HG03565 (cell line): ENCODE measurements around the gene TANGO2.
A peak's percentile ranks its signal among the peaks of the same experiment; 100 is the strongest.

Source experiments
- ATAC-seq: cut with Tn5 transposase; IDR thresholded peaks from one replicate; pipeline ENCODE4 v1.9.1; 2021; ENCODE audit warnings: mild to moderate bottlenecking, moderate library complexity; ENCODE audit not compliant: unreplicated experiment

Gene TANGO2

DNA sequence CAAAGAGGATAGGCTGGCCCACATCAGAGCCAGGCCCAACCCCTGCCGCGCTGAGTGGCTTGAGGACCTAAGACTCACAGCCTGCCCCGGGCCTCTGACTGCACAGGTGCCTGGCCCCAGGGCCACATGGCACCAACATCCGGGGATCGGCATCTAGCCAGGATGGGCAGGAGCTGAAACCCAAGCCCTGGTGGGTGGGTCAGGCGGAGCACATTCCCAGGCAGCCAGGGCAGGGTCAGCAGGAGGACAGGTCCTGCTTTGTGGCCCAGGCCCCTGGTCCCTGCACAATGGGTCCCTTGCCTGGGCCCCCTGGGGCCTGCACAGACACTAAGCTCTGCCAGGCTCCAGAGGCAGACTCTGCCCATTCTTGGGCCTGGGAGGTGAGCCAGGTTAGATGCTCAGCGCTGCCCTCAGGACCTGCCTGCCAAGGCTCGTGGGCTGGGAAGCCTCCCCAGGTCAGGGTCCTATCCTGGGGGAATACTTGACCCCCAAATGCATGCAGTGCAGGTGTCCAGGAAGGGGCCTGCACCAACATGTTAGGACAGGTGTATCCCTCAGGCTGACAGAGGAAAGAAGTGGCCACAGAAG, 37.8 kb upstream of the TANGO2 start:
- no peak for ATAC-seq

DNA sequence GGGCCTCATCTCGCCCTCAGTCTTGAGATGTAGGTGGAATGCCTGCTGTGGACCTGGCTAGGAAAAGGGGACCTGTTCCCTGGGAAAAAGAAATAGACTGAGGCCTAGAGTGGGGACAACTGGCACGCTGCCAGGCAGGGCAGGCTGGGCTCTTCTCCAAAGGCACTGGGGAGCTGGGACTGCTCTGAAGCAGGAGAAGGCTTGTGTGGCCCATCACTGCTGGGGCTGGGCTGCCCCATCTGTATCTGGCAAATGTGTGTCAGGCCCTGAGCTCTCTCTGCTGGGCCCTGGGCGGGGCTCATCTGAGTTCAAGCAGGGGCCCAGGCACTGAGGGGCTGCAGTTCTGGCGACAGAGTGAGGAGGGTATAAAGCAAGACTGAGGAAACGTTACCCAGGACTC, 37.2 kb upstream of the TANGO2 start:
- ATAC-seq, result no peak

DNA sequence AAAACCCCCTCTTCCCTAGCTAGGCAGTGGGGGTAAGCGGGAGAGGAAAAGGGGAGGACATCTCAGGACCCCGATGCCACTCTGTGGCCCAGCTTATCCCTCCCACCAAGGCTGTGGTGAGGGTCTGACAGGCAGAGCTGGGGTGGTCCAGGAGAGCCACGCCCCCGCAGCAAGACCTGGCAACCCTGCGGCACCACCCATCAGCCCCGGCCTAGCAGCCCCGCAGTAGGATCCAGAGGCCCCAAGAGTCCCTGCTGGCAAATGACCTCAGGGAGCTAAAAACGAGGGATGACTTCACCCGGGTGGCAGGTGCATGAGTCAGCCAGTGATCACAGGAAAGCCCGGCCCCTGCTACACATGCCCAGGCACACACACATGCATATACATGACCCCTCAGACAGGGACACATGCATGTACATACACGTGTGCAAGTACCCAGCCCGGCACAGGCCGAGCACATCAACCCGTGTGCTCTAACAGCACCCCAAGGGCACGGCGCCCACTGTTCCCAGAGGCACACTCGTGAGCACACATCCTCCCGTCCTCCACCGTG, 36.6 kb upstream of the TANGO2 start:
- ATAC-seq, result no peak

DNA sequence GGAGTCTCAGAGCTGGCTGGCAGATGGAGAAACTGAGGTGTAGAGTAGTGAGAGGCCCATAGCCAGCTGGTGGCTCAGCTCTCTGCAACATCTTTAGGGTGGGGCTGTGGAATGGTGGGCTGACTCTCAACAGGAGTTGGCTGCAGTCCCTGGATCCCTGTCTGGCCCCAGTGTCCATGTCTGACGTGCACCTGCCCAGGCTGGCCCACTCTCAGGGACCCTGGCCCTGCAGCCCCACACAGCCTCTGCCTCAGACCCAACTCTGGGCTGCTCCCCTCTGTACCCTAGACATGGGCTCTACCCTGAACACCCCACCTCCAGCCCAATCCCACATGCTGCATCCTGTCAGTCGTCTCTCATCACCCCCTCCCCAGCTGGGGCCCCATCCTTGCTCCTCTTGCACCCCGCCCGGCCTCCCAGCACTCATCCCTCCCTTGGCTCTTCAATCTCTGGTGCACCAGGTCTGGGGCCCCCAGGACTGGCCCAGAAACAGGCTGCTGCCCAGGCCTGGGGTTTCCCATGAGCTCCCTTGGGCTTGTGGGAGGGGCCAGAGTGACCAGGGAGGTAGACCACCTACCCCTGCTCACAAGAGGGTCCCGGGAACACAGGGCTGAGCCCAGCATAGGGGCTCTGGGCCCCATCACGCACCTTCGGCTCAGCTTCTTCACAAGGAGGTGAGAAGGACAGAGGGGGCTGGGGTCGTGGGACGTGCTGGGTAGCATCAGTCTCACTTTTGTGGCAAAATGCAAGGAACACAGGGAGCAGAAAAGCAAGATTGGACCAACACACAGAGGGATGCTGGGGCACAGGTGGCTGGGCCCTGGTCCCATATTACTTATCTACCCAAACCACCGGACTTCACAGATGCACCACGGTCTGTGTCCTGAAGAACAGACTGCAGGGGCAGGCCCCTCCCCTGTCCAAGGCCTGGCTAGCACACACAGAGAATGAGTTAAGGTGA, 35.8 kb upstream of the TANGO2 start:
- ATAC-seq, result no peak

DNA sequence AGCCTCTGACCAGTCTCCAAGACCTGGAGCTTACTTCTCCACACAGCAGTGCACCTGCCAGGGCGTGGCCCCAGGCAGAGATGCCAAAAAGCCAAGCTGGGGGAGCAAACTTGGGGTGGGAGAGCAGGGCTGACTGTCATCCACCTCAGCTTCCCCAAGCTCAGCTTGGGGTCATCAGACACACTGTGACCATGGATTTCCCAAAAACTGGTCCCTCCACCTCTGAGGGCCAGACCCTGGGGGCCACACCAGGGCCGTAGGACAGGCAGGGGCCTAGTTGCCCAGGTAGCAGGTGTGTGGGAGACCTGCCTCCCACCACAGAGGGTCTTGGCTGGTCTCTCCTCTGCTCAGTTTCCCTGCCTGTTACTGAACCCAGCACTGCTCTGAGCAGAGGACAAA, 34.9 kb upstream of the TANGO2 start:
- no peak for ATAC-seq

DNA sequence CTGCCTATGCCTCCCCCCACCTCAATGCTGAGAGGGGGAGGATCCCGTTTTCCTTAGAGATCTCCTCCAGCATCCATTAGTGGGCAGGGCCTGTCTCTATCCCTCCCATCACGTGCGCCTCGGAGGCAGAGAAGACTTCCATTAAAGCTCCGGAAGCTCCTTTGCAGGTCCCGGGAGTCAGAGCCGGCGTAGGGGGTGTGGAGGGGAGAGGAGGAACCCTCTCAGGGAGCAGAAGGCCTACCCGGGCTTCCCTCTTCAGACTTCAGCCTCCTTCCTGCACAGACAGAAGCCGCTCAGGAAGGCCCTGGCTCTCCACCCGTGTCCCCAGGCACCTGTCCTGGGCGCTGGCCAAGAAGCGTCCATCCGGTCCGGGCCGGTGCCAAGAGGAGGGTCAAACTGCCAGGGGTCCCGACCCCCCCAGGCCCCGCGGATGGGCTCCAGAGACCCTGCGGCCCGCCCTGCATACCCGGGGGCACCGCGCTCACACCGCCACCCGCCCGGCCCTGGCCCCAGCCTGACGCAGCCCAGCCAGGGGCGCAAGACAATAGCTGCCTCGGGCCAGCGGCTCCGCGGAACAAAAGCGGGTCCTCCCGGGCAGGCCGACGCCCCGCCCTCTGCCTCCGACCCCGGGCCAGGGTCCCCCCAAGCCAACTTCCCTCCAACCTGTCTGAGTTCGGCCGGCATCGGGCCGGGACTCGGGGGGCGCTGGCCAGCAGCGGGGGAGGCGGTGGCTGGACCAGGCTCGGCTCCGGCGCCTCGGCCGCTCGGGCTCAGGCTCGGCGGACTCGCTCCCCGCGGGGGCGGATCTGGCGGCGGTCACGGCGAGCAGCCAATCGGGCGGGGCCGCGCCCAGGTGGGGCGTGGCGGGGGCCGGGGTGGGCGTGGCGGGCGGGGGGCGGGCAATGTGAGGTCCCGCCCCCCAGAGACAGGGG, 34.2 kb upstream of the TANGO2 start:
- ATAC-seq, result peak; percentile 44

DNA sequence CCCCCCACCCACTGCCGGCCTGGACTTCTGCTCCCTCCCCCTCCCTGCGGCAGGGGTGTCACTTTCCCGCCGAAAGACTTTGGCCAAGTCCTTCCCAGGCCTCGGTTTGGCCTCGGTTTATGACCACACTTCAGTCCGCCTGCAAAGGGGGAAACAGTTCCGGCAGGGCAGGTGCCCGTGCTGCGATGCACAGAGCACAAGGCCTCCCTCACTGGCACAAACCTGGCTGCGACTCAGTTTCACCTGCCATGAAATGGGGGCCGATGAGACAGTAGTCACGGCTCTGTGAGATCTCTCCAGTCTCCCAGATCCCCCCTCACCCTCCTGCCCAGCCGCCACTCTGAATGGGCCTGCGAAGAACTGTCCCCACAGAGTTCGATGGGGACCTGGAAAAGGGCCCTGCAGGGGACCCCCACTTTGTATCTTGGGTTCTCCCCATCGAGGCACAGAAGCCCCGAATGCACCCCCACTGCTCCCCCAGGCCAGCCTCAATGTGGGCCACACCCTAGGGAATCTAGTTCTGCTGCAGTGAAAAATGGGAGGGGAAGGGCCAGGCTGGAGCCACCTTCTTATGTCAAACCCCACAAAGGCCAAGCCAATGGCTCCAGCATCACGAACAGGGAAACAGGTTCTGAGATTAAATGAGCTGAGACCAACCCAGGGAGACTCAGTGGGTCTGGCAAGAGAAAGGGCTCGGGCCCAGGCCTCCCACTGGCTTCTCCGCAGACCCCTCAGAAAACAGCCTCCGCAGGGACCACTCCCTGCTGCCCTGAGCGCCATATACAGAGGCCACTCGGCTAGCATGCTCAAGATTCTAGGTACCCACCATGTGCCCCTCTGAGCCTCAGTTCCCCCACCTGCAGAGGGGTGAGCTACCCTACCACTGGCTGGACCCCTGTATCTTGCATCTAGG, 33.3 kb upstream of the TANGO2 start:
- no peak for ATAC-seq

DNA sequence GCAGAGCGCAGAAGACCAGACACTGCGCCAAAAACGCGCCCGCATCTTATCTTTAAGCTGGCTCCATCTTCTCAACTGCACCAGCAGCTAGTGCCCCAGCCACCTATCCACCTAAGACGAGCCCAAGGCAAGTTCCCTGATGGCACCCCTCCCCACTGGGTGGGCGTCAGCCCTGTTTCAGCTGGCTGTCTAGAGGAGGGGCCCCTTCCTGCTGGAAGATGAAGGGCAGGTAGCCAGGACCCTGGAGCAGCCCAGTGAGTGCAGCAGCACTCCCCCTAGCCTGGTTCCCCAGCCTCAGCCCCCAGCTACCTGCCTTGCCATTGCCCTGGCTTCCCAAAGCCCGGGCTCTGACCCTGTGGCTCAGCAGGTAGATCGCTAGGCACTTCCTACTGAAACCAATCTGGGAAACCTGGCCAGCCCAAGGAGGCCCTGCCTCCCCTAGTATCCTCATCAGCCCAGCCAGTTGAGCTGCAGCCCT, 32.5 kb upstream of the TANGO2 start:
- ATAC-seq, result no peak

DNA sequence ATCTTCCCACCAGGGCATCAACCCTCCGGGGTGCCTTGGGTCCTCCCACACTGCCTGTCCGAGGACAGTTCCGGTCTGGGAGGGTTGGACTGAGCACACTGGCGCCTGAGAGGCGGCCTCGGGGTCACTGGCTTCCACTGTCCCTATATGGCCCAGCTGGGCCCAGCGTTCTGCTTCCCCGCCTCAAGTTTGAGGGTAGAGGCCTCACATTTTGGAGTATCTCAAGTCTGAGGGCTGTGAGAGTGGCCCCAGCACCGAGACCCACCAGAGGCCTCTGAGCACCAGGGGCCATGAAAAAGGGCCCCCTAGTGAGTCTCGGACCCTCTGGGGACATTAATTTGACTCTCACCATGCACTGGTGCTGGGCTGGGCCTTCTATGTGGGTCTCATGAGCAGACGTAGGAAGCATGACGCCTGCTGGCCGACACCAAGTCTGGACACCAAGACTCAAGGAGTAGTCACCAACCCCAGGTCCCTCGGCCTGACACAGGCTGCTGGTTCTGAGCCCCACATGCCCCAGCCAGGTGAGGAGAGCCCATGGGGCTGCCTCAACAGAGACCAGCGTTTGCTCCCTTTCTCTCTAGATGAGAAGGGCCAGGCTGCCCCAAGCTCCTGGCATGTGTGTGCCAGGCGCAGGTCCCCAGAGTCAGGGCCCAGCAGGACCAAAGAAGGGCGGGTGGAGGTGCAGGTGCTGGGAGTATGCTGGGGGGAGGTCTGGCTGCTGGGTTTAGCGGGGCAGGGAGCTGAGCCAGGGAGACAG, 31.8 kb upstream of the TANGO2 start:
- ATAC-seq, result no peak

DNA sequence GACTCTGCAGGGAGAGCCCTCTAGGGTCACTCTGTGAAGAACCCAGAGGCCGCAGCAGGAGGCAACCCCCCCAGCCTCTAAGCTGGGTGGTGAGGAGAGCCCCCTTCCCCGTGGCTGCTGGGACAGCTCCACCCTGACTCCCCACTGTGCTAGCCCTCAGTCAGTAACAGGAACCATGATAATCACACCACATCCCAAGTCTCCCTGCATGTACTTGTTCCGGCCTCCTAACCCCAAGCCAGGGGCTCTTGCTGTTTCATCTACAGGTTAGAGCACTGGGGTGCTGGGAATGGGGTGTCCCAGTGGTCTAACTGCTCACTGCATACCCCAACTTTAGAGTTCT, 31.2 kb upstream of the TANGO2 start:
- no peak for ATAC-seq

DNA sequence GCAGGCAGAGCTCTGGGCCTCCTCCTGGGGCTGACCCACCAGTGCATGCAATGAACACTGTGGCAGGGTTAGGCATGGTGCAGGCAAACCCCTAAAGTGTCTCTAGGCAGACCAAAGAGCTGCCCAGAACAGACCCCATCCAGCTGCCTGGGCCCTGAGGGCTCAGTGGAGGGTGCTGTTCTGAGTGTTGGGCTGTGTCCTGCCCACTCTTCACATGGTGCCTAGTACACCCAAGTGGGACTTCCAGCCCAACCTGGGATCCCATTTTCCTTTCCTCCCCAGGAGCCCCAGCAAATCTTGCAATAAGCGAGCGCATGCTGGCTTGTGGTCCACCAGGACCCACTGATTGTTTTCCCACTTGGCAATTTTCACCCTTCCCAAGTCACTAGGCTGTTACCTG, 30.7 kb upstream of the TANGO2 start:
- ATAC-seq, result no peak

DNA sequence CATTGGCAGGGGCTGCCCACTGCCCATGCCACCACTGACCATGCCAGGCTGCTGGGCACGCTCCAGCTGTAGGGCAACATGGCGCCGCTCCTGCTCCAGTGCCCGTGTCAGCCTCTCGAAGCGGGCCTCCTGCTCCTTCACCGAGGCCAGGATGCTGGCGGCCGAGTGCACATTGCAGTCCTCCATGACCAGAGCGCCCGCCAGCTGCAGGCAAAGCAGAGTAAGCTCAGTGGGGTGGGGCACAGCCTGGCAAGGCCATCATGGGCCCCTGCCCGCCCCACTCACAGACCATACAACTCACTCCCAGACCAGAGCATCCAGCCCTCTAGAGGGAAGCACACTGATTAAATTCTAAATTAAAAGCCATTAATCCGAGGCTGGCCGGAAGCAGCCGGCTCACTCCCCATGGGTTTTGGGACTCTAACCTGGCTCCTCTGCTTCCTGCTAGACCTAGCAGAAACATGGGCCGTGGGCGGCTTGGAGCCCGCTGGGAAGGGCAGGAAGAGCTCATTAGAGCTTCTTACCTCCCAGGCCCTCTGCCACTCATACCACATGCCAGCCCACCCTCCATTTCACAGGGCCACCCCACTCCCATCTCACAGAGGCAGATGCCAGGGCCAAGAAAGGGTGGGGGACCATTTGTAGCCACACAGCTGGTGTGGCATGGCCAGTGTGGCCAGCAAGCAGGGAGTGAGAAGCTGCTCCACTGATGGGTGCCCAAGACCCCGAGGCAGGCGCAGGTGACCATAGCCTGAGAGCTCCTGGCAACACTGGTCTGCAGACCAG, 30.1 kb upstream of the TANGO2 start:
- ATAC-seq, result no peak

DNA sequence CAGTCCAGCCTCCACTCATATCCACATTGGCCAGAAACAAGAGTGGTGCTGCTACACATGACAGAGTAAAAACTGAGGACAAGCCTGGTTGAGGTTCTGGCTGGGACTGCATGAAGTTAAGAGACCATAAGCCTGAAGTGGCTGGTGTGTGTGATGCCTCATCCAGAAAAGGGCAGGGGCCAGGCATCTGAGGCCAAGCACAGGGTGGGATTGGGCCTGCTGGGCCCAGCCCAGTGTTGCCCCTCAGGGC, 29.6 kb upstream of the TANGO2 start:
- no peak for ATAC-seq

DNA sequence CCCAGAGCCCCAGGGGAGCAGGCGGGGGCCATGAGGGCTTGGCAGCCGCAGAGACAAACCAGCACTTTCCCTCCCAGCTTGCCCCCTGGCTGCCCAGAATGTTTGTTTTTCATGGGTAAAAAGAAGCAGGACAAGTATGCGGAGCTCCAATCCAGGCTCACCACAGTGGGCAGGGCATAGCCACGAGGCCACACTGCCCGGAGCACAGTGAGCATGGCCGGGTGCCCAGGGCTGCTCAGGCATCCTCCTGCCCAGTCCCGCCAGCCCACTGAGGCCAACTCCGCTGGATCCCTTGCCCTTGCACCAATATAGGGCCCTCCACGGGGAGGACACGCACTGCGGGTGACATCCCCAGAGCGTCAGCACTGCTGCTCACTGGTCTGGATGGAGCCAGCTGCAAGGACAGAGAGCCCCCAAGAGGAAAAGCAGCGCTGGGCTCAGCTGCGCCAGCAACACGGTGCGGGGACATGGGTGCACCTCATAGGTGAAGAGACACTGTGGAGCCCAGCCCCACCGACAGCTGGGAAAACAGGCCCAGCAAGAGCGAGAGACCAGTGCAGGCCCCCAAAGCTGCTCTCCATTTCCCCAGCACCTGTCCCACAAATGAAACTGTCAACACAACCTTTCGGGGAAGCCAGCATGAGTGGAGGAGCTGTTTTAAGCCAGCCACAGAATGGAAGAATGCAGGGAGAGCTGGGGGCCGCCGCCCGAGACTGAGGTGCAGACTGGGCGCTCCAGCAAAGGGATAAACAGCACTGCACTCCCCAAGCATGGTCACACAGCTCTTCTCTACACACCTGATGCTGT, 29.1 kb upstream of the TANGO2 start:
- no peak for ATAC-seq

DNA sequence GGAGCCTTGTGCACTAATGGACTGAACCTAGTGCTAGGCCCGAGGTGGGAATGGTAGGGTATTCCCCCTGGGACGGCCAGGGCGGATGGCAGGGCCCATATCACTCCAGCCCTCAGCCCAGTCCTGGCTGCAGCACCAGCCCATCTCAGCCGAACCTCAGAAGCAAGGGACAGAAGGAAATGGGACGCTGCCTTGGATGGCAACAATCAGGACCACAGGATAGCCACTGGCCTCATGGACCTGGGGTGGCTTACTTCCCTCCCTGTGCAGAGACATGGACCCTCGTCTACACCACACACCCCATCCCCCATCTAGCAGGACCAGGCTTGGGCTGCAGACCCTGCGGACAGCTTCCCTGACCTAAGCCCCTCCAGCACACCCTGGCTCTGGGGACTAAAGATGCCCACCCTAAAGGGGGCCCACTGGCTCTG, 28.4 kb upstream of the TANGO2 start:
- ATAC-seq, result no peak

DNA sequence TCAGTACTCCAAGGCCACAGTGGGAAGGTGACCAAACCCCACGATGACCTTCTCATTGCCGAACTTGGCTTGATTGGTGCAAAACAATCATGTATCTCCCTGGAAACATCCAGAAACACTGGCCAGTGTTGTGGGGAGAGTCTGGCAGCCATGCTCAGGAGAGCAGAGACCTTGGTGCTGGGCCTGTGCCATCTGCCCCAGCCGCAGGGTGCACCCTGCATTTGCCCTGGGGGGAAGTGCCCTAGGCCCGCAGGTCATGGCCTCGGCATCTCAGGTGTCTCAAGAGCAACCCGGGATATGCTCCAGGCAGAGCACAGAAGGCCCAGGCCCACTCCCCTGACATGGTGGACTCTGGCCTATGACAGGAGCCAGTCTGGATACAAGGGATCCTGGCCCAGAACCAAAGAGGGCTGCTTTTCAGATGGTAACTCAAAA, 28.0 kb upstream of the TANGO2 start:
- no peak for ATAC-seq

DNA sequence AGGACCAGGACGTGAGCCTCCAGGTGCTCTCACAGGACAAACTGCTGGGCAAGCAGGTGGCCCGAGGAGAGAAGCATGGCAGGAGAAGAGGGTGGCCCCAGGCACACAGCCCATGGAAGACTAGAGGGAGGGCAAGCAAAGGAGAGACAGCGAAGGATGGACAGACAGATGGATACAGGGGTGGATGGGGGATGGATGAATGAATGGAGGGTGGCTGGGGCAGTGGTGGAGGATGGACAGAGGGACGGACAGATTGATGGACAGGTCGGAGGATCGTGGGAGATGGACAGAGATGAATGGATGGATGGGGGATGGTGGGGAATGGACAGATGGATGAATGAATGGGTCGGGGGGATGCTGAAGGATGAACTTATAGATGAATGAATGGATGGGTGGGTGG, 27.0 kb upstream of the TANGO2 start:
- no peak for ATAC-seq
